HG03108 (cell line): Measurements from ENCODE around the gene MRPL4.

Experiments used
- ATAC-seq: cut with Tn5 transposase; IDR thresholded peaks from one replicate; pipeline ENCODE4 v1.9.1; 2021; ENCODE audit warnings: moderate library complexity; ENCODE audit not compliant: unreplicated experiment

Gene MRPL4

GRCh38 chr19:10309423-10309822 is 57.4 kb downstream of the MRPL4 start, which contains the start of gene ZGLP1:
ZGLP1 (minus strand) TSS chr19:10309815.
- no peak for ATAC-seq
